IgD-negative memory B cell (primary cell): ENCODE results near the gene GPR61. TPM values are rescaled to one million over a fixed set of nuclear protein-coding genes. Genes with fewer than 3 reads are reported as not detected.

Experiments used
- H3K27ac Mint-ChIP-seq, 3 donors: one replicate each; pipeline ENCODE4 v1.8.0; 2020 to 2022; ENCODE audit warnings: mild to moderate bottlenecking in 3 of 3, mixed read lengths in 3 of 3, moderate library complexity in 1 of 3
- H3K27me3 Mint-ChIP-seq: one replicate; pipeline ENCODE4 v1.8.0; 2021; ENCODE audit warnings: mixed read lengths
- H3K36me3 Mint-ChIP-seq: one replicate; pipeline ENCODE4 v1.8.0; 2020; ENCODE audit warnings: mild to moderate bottlenecking, mixed read lengths
- H3K4me1 Mint-ChIP-seq, 3 donors: one replicate each; pipeline ENCODE4 v1.8.0; 2020 to 2022; ENCODE audit warnings: mixed read lengths in 3 of 3, mild to moderate bottlenecking in 1 of 3
- H3K4me3 Mint-ChIP-seq, 4 donors: one replicate each; pipeline ENCODE4 v1.8.0; 2020 to 2022; ENCODE audit warnings: mild to moderate bottlenecking in 4 of 4, mixed read lengths in 4 of 4, moderate library complexity in 3 of 4
- H3K9me3 Mint-ChIP-seq, 3 donors: one replicate each; pipeline ENCODE4 v1.8.0; 2020 to 2021; ENCODE audit warnings: mixed read lengths in 3 of 3, mild to moderate bottlenecking in 1 of 3
- polyA plus RNA-seq: library from polyadenylated mRNA; unstranded; fragments of 300-500 nt; fragmentation: Illumina TruSeq; gene quantifications from one replicate; pipeline ENCODE4 v1.2.3, GENCODE V29; 2021

Gene GPR61
- polyA plus RNA-seq, 1 donor from 2014 or later: not detected

GRCh38 chr1:109522026-109522425, 17.6 kb upstream of the GPR61 start:
- peaks cover 10% of the 10 kb centered on the region for H3K27me3 Mint-ChIP-seq
- H3K4me1 Mint-ChIP-seq: peaks cover 0 to 1% (median 0%) of the 10 kb centered on the region in 3 donors
- H3K36me3 Mint-ChIP-seq: no peaks in the 10 kb centered on the region
- H3K27ac Mint-ChIP-seq: no peak overlapping the region
- no peak overlapping the region for H3K4me3 Mint-ChIP-seq
- H3K9me3 Mint-ChIP-seq: no peaks in the 10 kb centered on the region

DNA sequence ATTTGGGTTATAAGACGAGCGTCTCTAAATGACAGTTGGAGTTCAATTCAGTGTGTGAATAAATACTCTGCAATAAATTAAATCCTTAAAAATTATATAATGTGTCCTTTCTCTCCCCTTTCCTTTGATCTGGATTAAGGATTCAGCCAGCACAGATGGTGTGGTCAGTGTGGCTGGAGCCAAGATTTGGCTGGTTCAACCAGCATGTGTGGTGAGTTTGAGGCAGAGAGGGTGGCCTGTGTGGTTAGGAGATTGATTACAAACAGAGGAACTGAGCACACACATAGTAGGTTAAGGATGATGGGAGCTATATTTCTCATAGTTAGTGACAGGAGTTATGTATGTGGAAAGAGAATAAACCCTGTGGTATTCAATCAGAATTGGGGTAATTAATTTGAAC, 16.0 kb upstream of the GPR61 start:
- Mint-ChIP-seq H3K4me1 (peaks cover 0 to 6% (median 0%) of the 10 kb centered on the region in 3 donors), H3K27me3 (peaks cover 12% of the 10 kb centered on the region), H3K36me3 (no peaks in the 10 kb centered on the region), H3K9me3 (no peaks in the 10 kb centered on the region), H3K4me3 (no peak overlapping the region), H3K27ac (no peak overlapping the region)

GRCh38 chr1:109527098-109527811, 12.4 kb upstream of the GPR61 start:
- Mint-ChIP-seq H3K27me3 (peaks cover 7% of the 10 kb centered on the region), H3K9me3 (no peaks in the 10 kb centered on the region), H3K27ac (no peak overlapping the region), H3K36me3 (no peaks in the 10 kb centered on the region), H3K4me1 (peaks cover 0 to 6% (median 2%) of the 10 kb centered on the region in 3 donors), H3K4me3 (no peak overlapping the region)

DNA sequence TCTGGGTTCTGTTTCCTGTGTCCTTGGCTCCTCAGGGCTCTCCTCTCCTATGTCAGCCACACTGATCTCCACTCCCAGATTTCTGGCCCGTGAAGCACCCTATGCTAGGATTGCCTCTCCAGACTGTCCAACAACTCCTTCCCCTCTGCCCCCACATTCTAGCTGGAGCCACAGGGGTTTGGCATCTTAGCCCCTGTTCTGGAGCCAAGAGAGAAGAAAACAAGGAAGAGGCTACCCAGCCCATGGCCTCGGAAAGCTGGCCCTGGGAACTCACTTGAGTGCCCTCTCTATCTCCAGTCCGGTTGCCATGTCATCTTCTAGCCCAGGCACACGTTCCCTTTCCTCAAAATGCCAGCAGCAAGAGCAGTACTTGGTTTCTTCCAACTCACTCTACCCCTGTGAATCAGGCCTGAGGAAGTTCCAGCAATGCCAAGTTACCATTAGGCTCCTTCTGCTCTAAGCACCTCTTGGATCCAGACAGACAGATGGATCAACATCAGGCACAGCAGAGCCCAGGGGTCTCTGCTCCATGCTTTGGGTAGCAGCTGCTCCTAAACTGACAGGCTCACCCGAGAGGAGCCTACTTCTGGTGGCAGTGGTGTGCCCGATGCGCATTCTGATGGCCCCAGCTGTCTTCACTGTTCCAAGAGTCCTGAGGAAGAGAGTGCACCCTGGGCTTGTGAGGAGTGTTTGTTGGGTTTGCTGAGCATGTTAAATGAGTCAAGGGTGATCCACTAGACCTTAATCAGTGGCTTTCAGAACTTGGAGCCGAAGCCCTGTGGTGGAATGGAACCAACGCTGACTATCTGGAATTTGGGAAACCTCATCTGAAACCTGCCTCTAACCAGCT, 11.6 kb upstream of the GPR61 start:
- H3K4me3 Mint-ChIP-seq: no peak overlapping the region
- H3K9me3 Mint-ChIP-seq: no peaks in the 10 kb centered on the region
- H3K27ac Mint-ChIP-seq: no peak overlapping the region
- H3K4me1 Mint-ChIP-seq: peaks cover 2 to 10% (median 5%) of the 10 kb centered on the region in 3 donors
- H3K36me3 Mint-ChIP-seq: no peaks in the 10 kb centered on the region
- peaks cover 6% of the 10 kb centered on the region for H3K27me3 Mint-ChIP-seq

GRCh38 chr1:109528712-109529111, 11.0 kb upstream of the GPR61 start:
- Mint-ChIP-seq H3K36me3 (no peaks in the 10 kb centered on the region), H3K4me3 (no peak overlapping the region), H3K9me3 (no peaks in the 10 kb centered on the region), H3K27me3 (peaks cover 6% of the 10 kb centered on the region), H3K27ac (no peak overlapping the region), H3K4me1 (peaks cover 2 to 10% (median 5%) of the 10 kb centered on the region in 3 donors)

DNA sequence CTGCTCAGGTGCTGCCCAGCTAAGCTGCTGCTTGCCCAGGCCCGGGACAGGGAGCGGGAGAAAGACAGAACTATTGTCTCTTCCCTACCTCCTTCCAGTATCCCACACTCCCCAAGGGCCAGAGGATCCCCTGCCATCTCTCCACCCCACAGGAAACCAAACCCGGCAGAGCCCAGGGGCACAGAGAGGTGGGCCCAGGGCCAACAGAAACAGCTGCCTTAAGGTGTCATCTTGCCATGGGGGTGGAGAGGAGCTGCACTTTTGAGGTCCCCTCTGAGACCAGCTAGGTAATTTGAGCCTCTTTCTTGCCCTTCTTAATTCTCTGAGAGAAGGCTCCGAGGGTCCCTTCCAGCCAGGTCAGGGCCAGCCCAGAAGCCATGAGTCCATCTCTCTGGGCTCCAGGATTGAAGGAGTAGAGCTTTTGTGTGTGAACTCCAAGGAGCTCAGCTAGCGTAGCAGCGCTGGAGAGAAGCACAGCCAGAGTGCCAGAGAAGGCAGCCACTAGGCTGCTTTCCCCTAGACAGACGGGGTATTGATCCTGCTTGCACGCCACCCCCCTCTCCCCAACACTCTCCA, 9.7 kb upstream of the GPR61 start:
- peak overlapping the region in 1 of 4 donors; percentile 65 for H3K4me3 Mint-ChIP-seq
- peak overlapping the region in 1 of 3 donors; percentile 80 for H3K27ac Mint-ChIP-seq
- peaks cover 6% of the 10 kb centered on the region for H3K27me3 Mint-ChIP-seq
- H3K4me1 Mint-ChIP-seq: peaks cover 2 to 10% (median 5%) of the 10 kb centered on the region in 3 donors
- H3K9me3 Mint-ChIP-seq: no peaks in the 10 kb centered on the region
- no peaks in the 10 kb centered on the region for H3K36me3 Mint-ChIP-seq

- peak overlapping the region in 1 of 4 donors; percentile 76 for H3K4me3 Mint-ChIP-seq
- no peaks in the 10 kb centered on the region for H3K36me3 Mint-ChIP-seq
- peak overlapping the region in 1 of 3 donors; percentile 80 for H3K27ac Mint-ChIP-seq
- H3K27me3 Mint-ChIP-seq: peaks cover 4% of the 10 kb centered on the region
- H3K4me1 Mint-ChIP-seq: peaks cover 2 to 10% (median 5%) of the 10 kb centered on the region in 3 donors
- no peaks in the 10 kb centered on the region for H3K9me3 Mint-ChIP-seq
These were observed 9.1 kb upstream of the GPR61 start for GRCh38 chr1:109530457-109531087.

DNA sequence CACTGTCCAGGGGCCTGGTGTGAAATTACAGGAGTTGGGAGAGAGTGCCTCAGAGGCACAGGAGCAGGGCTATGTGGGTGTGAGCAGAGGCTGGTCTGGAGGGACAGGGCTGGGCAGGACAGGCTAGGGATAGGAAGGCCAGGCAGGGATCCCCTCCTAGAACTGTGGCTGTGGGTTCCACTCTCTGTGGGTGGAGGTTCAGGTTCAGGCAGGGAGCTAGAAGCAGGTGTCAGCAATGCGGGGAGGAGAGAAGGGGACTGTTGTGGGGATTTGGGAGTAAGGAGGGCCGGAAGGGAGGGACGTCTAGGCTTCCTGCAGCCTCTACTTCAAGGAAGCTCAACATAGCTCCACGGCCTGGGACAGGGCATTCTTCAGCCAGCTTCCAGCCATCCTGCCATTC, 8.3 kb upstream of the GPR61 start:
- Mint-ChIP-seq H3K36me3 (no peaks in the 10 kb centered on the region), H3K27ac (peak overlapping the region in 1 of 3 donors; percentile 67), H3K4me3 (peak overlapping the region in 1 of 4 donors; percentile 76), H3K4me1 (peaks cover 2 to 10% (median 5%) of the 10 kb centered on the region in 3 donors), H3K9me3 (no peaks in the 10 kb centered on the region), H3K27me3 (peaks cover 2% of the 10 kb centered on the region)

DNA sequence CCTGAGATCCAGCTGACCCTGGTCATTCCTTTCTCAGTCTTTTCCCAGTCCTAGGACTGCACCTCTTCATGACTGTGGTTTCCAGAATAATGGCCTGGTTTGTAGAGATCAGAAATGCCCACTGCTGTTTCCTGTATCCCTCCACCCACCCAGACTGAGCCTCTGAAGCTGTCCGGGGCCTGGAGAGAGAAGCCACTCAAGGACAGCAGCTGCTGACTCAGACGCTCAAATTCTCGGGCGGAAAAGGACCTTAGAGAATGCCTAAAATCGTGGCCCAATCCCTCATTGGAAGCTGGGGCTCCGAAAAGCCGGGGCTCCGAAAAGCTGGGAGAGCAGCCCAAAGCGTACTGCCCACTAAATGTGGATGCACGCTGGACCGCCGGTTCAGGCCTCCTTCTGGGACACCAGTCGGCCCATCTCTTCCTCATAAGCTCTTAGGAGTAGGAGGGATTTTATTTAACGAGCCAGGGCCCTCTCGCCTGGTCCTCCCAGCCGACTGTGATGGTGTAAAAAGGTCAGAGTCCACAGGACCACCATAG, 7.8 kb upstream of the GPR61 start:
- H3K27me3 Mint-ChIP-seq: peaks cover 2% of the 10 kb centered on the region
- peak overlapping the region in 1 of 3 donors; percentile 67 for H3K27ac Mint-ChIP-seq
- H3K4me1 Mint-ChIP-seq: peaks cover 2 to 9% (median 5%) of the 10 kb centered on the region in 3 donors
- H3K9me3 Mint-ChIP-seq: no peaks in the 10 kb centered on the region
- no peaks in the 10 kb centered on the region for H3K36me3 Mint-ChIP-seq
- peak overlapping the region in 3 of 4 donors; percentile 77 to 95 (median 94) for H3K4me3 Mint-ChIP-seq

GRCh38 chr1:109532365-109533136, 7.1 kb upstream of the GPR61 start:
- Mint-ChIP-seq H3K27me3 (peaks cover 2% of the 10 kb centered on the region), H3K9me3 (no peaks in the 10 kb centered on the region), H3K27ac (peak overlapping the region; percentile 8 to 86 (median 81)), H3K36me3 (no peaks in the 10 kb centered on the region), H3K4me3 (peak overlapping the region; percentile 77 to 95 (median 86)), H3K4me1 (peaks cover 2 to 5% (median 3%) of the 10 kb centered on the region in 3 donors)

- no peak overlapping the region for H3K4me3 Mint-ChIP-seq
- H3K36me3 Mint-ChIP-seq: no peaks in the 10 kb centered on the region
- no peak overlapping the region for H3K27ac Mint-ChIP-seq
- H3K27me3 Mint-ChIP-seq: no peaks in the 10 kb centered on the region
- H3K9me3 Mint-ChIP-seq: no peaks in the 10 kb centered on the region
- H3K4me1 Mint-ChIP-seq: peaks cover 2 to 5% (median 3%) of the 10 kb centered on the region in 3 donors
These were observed 5.3 kb upstream of the GPR61 start for GRCh38 chr1:109534307-109534858.

GRCh38 chr1:109535481-109535880, 4.2 kb upstream of the GPR61 start:
- no peaks in the 10 kb centered on the region for H3K9me3 Mint-ChIP-seq
- no peaks in the 10 kb centered on the region for H3K36me3 Mint-ChIP-seq
- peaks cover 2 to 5% (median 3%) of the 10 kb centered on the region in 3 donors for H3K4me1 Mint-ChIP-seq
- peak overlapping the region in 1 of 3 donors; percentile 85 for H3K27ac Mint-ChIP-seq
- H3K4me3 Mint-ChIP-seq: no peak overlapping the region
- H3K27me3 Mint-ChIP-seq: no peaks in the 10 kb centered on the region

DNA sequence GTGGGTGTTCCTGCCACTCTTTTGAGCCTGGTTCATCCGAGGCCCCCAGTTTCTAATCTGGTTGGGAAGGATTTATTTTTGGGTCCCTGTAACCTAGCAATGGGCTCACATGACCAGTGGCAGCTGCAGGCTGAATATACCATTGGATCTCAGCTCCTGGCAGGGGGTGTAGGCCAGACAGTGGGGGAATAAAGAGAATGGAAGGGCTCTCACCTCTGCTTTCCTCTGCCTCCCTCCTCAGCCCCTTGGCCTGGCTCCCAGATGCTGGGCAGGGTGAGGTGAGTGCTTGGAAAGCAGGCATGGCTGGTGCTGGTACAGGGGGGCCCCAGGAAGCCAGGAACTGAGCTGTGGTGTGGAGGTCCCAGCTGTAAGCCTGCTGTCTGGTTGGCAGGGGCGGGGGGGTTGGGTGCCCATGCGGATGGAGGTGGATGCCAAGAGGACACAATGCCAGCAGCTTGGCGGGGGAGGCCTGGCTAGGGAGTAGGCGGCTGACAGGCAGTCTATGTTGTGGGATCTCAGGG, 3.6 kb upstream of the GPR61 start:
- H3K27me3 Mint-ChIP-seq: no peaks in the 10 kb centered on the region
- no peak overlapping the region for H3K4me3 Mint-ChIP-seq
- no peaks in the 10 kb centered on the region for H3K9me3 Mint-ChIP-seq
- no peaks in the 10 kb centered on the region for H3K36me3 Mint-ChIP-seq
- H3K27ac Mint-ChIP-seq: no peak overlapping the region
- H3K4me1 Mint-ChIP-seq: peaks cover 2 to 5% (median 3%) of the 10 kb centered on the region in 3 donors
